Caco-2 (cell line): ENCODE measurements around the gene HDC. TPM values are rescaled to one million over a fixed set of nuclear protein-coding genes. Genes with fewer than 3 reads are reported as not detected.

Experiments used
- BruUV-seq: library from RNA; stranded (reverse); fragments of 400-500 nt; replicated peaks from 2 replicates; lab custom pipeline; 2021; lab: Mats Ljungman, UMichigan
- CTCF ChIA-PET: fragments of 300-600 bp; sonication (Branson Sonifier 250); formaldehyde crosslinking; loops from one replicate; lab custom pipeline; 2022; ENCODE audit warnings: antibody characterized with exemption; lab: Charles Lee
- POLR2A ChIA-PET: fragments of 300-600 bp; sonication (Branson Sonifier 250); formaldehyde crosslinking; loops from one replicate; lab custom pipeline; 2022; ENCODE audit warnings: antibody characterized with exemption; lab: Charles Lee
- DNase-seq, 2 experiments: peaks; one replicate each; pipeline versions ENCODE4 v3.0.0 to v3.0.0-alpha.2; 2020 to 2022
- H3K27me3 ChIP-seq: replicated peaks from 2 replicates; pipeline ENCODE4 v1.6.0; 2011; ENCODE audit warnings: low read length; ENCODE audit not compliant: control insufficient read depth, insufficient read depth
- H3K36me3 ChIP-seq: 2 replicates; pipeline ENCODE4 v1.5.1; 2011; ENCODE audit warnings: low read length; ENCODE audit not compliant: control insufficient read depth, insufficient read depth
- H3K4me1 ChIP-seq: fragments of 250-450 bp; sonication (Bioruptor Pico); 2 replicates; pipeline ENCODE4 v1.5.1; 2020; ENCODE audit warnings: mild to moderate bottlenecking
- H3K4me3 ChIP-seq: 2 replicates; pipeline ENCODE4 v1.5.1; 2011; ENCODE audit warnings: low read depth, mild to moderate bottlenecking, control low read depth, low read length
- H3K9me3 ChIP-seq: fragments of 250-450 bp; sonication (Bioruptor Pico); 2 replicates; pipeline ENCODE4 v1.5.1; 2020; ENCODE audit warnings: mild to moderate bottlenecking, moderate library complexity
- H3K27ac Mint-ChIP-seq: one replicate; pipeline ENCODE4 v1.8.0; 2022; ENCODE audit warnings: mixed read lengths; ENCODE audit not compliant: unreplicated experiment
- H3K27me3 Mint-ChIP-seq: one replicate; pipeline ENCODE4 v1.8.0; 2022; ENCODE audit warnings: mixed read lengths; ENCODE audit not compliant: insufficient read depth, unreplicated experiment
- H3K36me3 Mint-ChIP-seq: one replicate; pipeline ENCODE4 v1.8.0; 2022; ENCODE audit warnings: mild to moderate bottlenecking, mixed read lengths; ENCODE audit not compliant: insufficient read depth, unreplicated experiment
- H3K4me1 Mint-ChIP-seq: one replicate; pipeline ENCODE4 v1.8.0; 2022; ENCODE audit warnings: low read depth, mixed read lengths; ENCODE audit not compliant: unreplicated experiment
- H3K4me3 Mint-ChIP-seq: one replicate; pipeline ENCODE4 v1.8.0; 2022; ENCODE audit warnings: mild to moderate bottlenecking, moderate library complexity, mixed read lengths; ENCODE audit not compliant: unreplicated experiment
- H3K9me3 Mint-ChIP-seq: one replicate; pipeline ENCODE4 v1.8.0; 2022; ENCODE audit warnings: mixed read lengths; ENCODE audit not compliant: unreplicated experiment
- CTCF ChIP-seq, 2 experiments: fragments of 200-600 bp in 1 of 2; IDR thresholded peaks; 1 replicate in 1 of 2; 2 replicates in 1 of 2; pipeline versions ENCODE4 v1.5.1 to v1.8.0; 2011 to 2022; ENCODE audit warnings: antibody characterized with exemption in 1 of 2, control low read depth in 1 of 2, inconsistent platforms in 1 of 2, low read depth in 1 of 2, low read length in 1 of 2, mild to moderate bottlenecking in 1 of 2, moderate library complexity in 1 of 2; ENCODE audit not compliant: insufficient read depth in 1 of 2, severe bottlenecking in 1 of 2, unreplicated experiment in 1 of 2
- intact Hi-C: fragments of 100-400 bp; cut with micrococcal nuclease; formaldehyde crosslinking; loops from one replicate; pipeline ENCODE4 v1.10.0; 2022; ENCODE audit not compliant: unreplicated experiment
- total RNA-seq: library from RNA; stranded (reverse); gene quantifications from 2 replicates; pipeline ENCODE4 v1.2.3, GENCODE V29; 2022

HDC gene
- total RNA-seq, 1 experiment from 2014 or later: not detected

DNA sequence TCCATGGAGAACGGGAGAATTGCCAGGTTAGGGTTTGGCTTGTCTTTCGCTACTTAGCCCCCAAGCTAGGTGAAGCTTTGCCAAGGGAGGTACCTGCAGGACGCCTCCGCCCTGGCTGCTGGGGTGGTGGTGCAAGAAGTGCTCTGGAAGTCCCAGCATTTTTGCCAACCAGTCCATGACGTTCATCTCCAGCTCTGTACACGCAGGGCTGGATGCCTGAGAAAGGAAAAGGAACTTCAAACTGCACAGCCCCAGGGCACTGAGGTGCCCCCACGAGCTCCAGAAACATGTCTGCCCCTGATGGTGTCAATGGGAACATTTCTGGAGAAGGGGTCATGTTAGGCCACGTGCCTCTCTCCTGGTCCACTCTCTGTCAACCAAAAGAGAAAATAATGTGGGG, 8.2 kb downstream of the HDC start:
- POLR2A ChIA-PET: no interaction called here
- TF ChIP-seq CTCF (IDR thresholded peaks at IDR 0.05; ENCODE audit: insufficient read depth in 1 of 2, low read depth in 1 of 2, low read length in 1 of 2, severe bottlenecking in 1 of 2, unreplicated experiment in 1 of 2): no peak
- H3K9me3 ChIP-seq: no peaks in the 10 kb centered on the region
- H3K4me1 ChIP-seq: peaks cover 13% of the 10 kb centered on the region
- H3K9me3 Mint-ChIP-seq: no peaks in the 10 kb centered on the region
- intact Hi-C loops: no loop called here
- no peak overlapping the region for H3K4me3 ChIP-seq
- no peak for DNase-seq
- H3K36me3 Mint-ChIP-seq: no peaks in the 10 kb centered on the region
- H3K4me1 Mint-ChIP-seq: peaks cover 18% of the 10 kb centered on the region
- BruUV-seq: no TSS peak
- H3K27me3 ChIP-seq: no peaks in the 10 kb centered on the region
- H3K4me3 Mint-ChIP-seq: no peak overlapping the region
- no peak overlapping the region for H3K27ac Mint-ChIP-seq
- CTCF ChIA-PET: no interaction called here
- H3K36me3 ChIP-seq: no peaks in the 10 kb centered on the region
- no peaks in the 10 kb centered on the region for H3K27me3 Mint-ChIP-seq

- Mint-ChIP-seq H3K27me3 (no peaks in the 10 kb centered on the region), H3K27ac (no peak overlapping the region), H3K4me3 (no peak overlapping the region), H3K36me3 (no peaks in the 10 kb centered on the region), H3K4me1 (peaks cover 15% of the 10 kb centered on the region), H3K9me3 (no peaks in the 10 kb centered on the region)
- H3K27me3 ChIP-seq: no peaks in the 10 kb centered on the region
- ChIA-PET POLR2A (no interaction called here), CTCF (no interaction called here)
- no peaks in the 10 kb centered on the region for H3K9me3 ChIP-seq
- no peaks in the 10 kb centered on the region for H3K36me3 ChIP-seq
- H3K4me1 ChIP-seq: peaks cover 13% of the 10 kb centered on the region
- H3K4me3 ChIP-seq: no peak overlapping the region
- no peak for DNase-seq
- no TSS peak for BruUV-seq
- no peak for TF ChIP-seq CTCF (IDR thresholded peaks at IDR 0.05; ENCODE audit: insufficient read depth in 1 of 2, low read depth in 1 of 2, low read length in 1 of 2, severe bottlenecking in 1 of 2, unreplicated experiment in 1 of 2)
- intact Hi-C loops: no loop called here
Measured at GRCh38 chr15:50256188-50257041, 9.1 kb downstream of the HDC start.

DNA sequence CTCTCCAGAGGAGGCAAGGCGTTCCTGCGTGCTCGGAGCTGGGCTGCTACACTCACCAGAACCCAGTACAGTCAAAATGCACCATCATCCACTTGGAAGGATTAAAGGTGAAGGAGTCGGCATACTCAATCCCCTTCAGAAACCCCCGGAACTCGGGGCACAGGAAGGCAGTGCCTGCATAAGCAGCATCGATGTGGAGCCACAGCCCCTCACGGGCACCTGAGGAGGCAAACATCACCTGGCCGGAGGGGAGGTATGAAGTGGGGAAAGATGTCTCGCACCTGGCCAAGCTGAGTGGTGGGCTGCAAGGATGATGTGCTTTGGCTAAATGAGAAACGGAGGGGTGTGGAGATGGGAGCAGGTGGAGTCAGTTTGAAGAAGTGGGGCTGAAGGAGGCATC, 13.0 kb downstream of the HDC start:
- H3K4me3 Mint-ChIP-seq: no peak overlapping the region
- BruUV-seq: no TSS peak
- no peak for DNase-seq

More for the DNA sequence above, 13.0 kb downstream of the HDC start:
- Histone ChIP-seq H3K36me3 (no peaks in the 10 kb centered on the region), H3K4me1 (peaks cover 3% of the 10 kb centered on the region; the same call in 1 of the 2 replicates), H3K4me3 (no peak overlapping the region), H3K27me3 (no peaks in the 10 kb centered on the region), H3K9me3 (no peaks in the 10 kb centered on the region)
- no peak overlapping the region for H3K27ac Mint-ChIP-seq
- no peak for TF ChIP-seq CTCF (IDR thresholded peaks at IDR 0.05; ENCODE audit: insufficient read depth in 1 of 2, low read depth in 1 of 2, low read length in 1 of 2, severe bottlenecking in 1 of 2, unreplicated experiment in 1 of 2)
- H3K36me3 Mint-ChIP-seq: no peaks in the 10 kb centered on the region
- CTCF ChIA-PET: no interaction called here
- no peaks in the 10 kb centered on the region for H3K9me3 Mint-ChIP-seq
- intact Hi-C loops: no loop called here
- peaks cover 4% of the 10 kb centered on the region for H3K4me1 Mint-ChIP-seq
- POLR2A ChIA-PET: no interaction called here
- H3K27me3 Mint-ChIP-seq: no peaks in the 10 kb centered on the region
